Esophagus mucosa (tissue), 1 donor: ENCODE results near the gene ENKUR. TPM values are rescaled to one million over a fixed set of nuclear protein-coding genes. Genes with fewer than 3 reads are reported as not detected.
"Not testable (repeated sequence)": the region's sequence is repeated elsewhere in the genome, so short reads cannot be mapped to it uniquely, and the experiment has no call there.

Experiments used
- ATAC-seq: fragments of 200-7000 bp; cut with Tn5 transposase; one replicate; pipeline ENCODE4 v1.9.1; 2020
- total RNA-seq: library from RNA; stranded (reverse); gene quantifications from one replicate; pipeline ENCODE4 v1.2.4, GENCODE V29; 2023
- donor health status: DM: yes; HTN: yes; CAD: no.

The ENKUR gene
- total RNA-seq, 1 donor from 2014 or later = not detected

- ATAC-seq = no peak
Measured at GRCh38 chr10:24971374-24971773, 44.6 kb downstream of the ENKUR start.

DNA sequence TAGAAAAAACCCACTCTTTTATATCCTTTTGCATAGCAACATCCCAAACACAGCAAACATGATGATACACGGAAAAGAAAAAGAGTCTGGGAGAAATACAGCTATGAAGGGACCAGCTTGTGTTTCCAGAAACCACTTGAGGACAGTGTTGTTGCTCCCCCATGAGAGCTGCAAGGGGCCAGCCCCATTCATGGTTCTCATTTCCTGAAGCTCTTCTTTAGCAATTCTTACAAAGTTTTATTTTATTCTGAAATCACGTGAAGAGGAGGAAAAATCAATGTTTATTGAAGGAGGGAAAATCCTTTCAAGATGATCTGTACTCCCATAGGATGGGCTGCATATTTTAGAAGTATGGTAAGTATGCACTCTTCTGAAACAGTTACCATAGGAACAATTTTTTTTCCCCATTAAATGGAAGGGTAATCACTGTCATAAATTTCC is 46.1 kb downstream of the ENKUR start:
- ATAC-seq = no peak

DNA sequence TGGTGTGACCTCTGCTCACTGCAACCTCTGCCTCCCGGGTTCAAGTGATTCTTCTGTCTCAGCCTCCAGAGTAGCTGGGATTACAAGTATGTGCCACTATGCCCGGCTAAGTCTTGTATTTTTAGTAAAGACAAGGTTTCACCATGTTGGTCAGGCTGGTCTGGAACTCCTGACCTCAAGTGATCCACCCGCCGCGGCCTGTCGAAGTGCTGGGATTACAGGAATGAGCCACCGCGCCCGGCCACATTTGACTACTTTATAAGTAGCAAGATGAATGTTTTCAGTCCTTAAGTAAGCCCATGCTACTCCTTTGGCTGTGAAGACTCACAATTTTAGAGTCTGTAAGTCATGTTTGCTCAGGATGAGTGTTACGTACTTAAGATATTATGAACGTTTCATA is 47.0 kb downstream of the ENKUR start:
- ATAC-seq = not testable (repeated sequence)

DNA sequence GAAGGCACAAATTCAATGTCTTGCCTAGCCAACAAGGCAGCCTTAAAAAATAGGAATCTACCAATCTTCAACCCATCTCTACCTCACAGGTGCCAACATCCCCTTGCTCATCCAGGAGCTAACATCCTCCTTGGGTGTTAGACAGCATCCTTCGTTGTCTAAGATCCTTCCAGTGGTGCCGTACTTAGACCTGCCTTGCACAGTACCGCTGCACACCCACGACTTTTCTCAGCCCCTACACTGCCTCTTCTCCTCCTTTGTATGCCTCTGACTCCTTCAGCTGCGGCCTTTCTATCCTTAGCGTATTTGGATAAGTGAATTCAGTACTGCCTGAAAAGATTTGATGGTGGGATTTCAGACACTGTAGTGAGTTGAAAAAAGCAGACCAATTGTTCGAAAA is 47.6 kb downstream of the ENKUR start:
- no peak for ATAC-seq

DNA sequence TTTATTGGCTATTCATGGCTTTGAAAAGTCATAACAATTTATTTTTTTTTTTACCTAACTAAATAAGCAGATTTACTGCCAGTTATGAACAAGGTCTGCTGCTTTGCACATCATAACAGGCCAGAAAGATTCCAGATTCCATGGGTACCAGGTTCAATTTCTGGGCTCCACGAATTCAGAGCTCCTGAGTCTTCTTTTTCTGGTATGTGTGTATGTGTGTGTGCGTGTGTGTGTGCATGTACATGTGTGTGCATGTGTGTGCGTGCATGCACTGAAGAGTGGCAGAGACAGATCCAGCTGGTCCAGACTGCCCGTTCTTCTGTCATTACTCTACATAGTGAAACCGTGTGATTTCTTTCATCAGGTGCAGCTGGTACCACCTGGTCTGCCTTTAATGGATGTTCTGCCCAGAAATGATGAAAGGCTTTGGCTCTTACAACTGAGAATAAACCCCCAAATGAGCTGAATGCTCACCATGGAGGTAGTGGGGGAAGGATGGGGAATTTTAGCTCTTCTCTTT is 48.9 kb downstream of the ENKUR start:
- no peak for ATAC-seq

- no peak for ATAC-seq
Measured at GRCh38 chr10:24965051-24965450, 50.9 kb downstream of the ENKUR start.

DNA sequence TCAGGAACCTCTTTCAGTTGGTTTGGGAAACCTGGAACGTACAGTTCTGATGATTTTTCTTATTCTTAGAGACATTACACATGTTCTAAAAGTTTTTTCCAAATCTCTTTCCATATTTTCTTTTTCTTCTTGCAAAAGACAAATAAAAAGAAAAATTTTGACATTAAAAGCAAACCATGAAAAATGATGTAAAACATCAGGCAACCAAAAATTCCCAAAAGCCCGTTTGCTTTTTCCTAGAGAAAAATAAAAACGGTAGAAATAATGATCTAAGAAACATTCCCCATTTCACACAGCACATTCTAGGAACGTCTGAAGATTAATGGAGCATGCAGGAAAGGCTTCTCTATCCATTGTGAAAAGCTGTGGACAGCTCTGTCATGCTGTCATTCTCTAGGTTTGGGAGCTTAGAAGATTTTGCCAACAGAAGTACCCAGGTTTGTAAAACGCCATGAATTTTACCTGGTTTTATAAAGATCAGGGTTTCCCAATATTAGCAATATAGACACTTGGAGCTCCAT is 52.4 kb downstream of the ENKUR start:
- no peak for ATAC-seq

DNA sequence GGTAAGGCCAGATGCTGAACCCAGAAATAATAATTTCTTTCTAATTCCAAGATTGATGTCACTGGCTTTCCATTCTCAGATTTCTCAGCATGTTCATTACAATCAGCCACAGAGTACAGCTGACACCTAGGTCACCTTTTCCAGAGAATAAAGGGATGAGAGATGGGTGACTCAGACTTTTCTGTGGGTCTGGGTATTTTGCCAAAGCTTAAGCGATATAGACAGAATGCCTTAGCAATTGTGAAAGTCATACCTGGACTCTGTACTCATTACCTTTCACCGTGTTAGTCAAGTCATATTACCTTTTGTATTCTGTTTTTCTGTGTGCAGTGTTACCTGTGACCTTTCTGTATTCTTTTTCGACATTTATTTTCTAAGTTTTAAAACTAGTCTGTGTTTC is 53.0 kb downstream of the ENKUR start:
- peak; percentile 92 for ATAC-seq

- no peak for ATAC-seq
Measured at GRCh38 chr10:24961582-24961981, 54.4 kb downstream of the ENKUR start.

DNA sequence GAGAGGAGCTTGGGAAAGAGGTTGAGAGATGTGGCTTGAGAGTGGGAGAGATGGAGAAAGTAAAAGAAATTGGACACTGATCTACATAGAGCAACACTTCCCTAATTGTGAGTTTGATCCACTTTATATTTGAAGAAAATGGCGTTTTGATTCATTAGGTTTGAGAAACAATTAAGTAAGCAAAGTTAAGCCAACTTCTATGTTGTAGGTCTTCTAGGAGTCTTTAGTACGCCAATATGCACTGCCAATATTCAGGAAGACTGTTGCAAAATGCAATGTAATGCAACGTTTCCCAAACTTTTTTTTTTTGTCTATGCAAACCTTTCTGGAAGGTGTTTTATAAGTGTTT is 56.6 kb downstream of the ENKUR start:
- no peak for ATAC-seq

DNA sequence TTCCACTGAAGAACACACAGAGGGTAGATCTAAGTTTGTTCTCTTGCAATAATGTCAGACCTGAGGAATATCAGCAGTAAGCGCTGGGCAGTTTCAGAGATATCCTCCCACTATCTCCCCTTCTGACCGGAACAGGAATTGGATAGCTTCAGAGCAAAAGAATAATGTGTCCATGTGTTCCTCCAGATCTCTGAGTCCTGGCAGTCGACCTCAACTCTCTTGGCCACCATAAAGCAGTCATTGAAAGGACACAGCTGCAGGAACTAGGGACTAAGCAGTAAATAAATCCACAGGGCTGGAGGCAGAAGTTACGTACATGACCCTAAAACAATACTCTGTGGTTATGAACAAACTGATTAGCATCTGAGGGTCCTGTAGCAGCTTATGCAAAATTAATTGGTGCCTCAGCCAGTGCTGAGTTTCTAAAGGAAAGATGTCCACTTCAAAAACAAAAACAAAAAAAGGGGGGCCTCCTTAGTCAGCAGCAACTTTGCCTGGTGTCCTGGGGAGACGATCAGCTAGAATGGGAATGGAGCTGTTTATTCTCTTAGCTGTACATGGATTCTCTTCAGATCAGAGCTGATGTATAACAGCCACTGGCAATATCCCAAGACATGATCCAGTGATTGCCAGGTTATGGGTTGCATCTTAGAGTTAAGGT is 57.1 kb downstream of the ENKUR start:
- ATAC-seq = no peak

DNA sequence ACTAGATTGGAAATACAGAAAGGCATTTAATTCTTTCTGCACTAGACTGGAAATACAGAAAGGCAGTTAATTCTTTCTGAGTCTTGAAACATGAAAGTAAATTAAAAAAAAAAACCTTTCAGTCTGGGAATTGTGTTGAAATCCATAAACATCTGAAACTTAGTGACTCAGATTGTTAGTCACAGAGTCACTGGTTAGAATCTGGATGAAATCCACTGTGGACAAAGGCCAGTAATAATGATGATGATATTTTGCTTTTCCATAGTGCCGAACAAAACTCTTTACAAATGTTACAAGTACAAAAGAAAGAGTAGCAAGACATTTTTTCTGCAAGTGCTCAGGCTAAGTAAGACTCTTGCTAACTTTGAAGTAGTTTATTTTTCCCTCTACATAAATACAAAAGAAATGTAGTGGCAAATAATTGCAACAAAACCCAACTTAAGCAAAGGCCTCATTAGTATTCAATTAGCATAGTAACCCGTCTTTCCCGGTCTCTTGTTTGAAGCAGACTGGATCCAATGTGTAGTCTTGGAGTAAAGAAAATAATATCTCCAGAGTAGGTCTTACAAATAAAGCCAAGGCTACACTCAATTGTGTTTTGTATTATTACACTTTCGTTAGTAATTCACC is 57.8 kb downstream of the ENKUR start:
- peak; percentile 70 for ATAC-seq

DNA sequence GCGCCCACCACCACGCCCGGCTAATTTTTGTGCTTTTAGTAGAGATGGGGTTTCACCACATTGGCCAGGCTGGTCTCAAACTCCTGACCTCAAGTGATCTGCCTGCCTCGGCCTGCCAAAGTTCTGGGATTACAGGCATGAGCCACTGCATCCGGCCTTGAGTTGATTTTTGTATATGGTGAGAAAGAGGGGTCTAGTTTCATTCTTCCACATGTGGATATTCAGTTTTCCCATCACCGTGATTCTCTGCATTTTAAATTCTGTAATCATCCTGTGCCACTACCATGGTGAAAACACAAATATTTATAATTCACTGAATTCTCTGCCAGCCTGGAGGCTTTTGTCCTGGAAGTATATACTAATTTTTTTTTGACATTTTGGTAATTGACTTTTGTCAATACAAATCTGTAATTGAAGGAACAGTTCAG is 58.3 kb downstream of the ENKUR start:
- not testable (repeated sequence) for ATAC-seq

DNA sequence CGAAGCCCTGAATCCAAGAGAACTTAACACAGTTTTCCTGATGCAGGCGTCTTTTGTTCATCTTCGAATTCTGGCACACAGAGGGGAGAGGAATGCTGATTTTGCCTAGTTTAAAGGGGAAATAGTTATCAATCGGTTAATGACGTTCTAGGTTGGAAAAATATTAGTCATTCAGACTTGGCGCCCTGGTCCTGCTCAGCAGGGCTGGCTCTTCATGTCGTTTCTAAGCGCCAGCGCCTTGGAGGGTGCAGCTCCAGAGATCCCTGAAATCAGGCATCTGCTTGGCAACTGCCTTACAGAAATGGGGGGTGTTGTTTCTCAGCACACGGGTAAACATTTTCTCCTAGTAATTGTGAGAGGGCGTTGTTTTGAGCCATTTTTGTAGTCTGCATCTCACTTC is 62.3 kb downstream of the ENKUR start:
- no peak for ATAC-seq

- peak; percentile 45 for ATAC-seq
Measured at GRCh38 chr10:24952707-24953645, 63.0 kb downstream of the ENKUR start.

GRCh38 chr10:24952143-24952706 is 63.7 kb downstream of the ENKUR start, which contains the start of gene PRTFDC1:
Gene PRTFDC1, minus strand, starts transcription at chr10:24952606. Its CDS starts 31 bp downstream, at chr10:24952575.
- peak; percentile 32 for ATAC-seq

- ATAC-seq = peak; percentile 7
Measured at GRCh38 chr10:24951201-24952142, 64.5 kb downstream of the ENKUR start.

- no peak for ATAC-seq
Measured at GRCh38 chr10:24950439-24950838, 65.5 kb downstream of the ENKUR start.

DNA sequence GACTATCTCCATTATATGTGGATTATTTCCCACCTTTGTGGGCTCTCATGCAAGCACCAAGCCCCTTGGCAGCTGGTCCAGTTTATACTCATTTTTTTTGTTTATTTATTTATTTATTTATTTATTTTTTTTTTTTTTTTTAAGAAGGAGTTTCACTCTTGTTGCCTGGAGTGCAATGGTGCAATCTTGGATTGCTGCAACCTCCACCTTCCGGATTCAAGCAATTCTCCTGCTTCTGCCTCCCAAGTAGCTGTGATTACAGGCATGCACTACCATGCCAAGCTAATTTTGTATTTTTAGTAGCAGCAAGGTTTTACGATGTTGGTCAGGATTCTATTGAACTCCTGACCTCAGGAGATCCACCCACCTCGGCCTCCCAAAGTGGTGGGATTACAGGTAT is 66.3 kb downstream of the ENKUR start:
- no peak for ATAC-seq

DNA sequence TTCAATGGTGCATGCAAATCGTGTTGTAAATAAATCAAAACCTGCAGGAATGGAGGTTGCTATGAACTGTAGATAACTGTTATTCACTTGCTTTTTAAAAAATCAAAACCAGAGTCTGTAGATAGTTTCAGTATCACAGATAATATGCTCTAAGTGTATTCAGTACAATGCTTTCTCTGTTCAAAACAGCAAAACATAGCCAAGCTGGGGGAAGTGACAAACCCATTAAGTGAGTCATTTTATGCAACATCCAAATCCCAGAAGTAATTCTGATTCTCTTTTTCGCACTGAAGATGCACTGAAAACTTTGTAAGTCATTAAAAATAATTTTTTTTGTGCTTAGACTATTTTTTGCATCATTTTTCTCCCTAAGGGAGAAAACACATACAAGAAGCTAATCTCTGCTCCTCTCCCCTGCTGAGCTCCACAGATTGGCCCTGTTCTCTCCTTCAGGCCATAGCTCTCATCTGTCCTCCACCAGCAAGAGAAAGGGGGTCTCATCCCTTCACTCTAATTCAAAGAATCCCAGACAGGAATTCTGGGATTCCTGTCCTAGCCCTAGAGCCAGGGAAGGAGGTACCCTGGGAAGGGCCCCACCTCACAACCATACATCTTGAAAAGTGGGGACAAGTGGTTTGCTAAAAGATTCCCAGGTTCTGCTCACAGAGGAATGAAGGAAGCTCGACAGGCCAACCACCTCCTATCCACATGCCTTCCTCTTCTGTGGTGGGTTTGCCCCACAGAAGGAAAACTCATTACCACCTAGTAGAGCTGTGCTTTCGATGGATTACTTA is 68.5 kb downstream of the ENKUR start:
- no peak for ATAC-seq
